ENCODE results near the gene DHH.
A peak's percentile ranks its signal among the peaks of the same experiment; 100 is the strongest.

DHH gene

DNA sequence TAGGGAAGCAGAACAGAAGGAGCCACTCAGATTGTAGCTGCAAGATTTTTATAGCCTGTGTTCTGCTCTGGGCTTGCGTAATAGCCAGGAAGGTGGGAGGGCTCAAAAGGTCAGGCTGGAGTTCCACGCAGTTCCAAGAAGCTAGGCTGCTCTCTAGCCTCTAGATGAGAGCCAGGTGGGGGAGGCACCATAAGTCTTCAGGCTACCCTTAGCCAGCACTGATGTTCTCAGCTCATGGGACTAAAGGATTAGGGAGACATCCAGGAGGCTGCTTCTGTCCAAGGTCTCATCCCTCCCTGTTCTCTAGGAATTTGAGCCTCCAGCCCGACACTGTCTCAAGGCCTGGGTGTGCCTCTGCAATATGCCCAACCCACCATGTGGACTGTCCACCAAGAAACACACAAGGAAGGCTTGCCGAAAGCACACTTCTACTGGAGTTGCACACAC, 14.4 kb upstream of the DHH start:
- DNase-seq: no peak

- no peak for DNase-seq
Observed at GRCh38 chr12:49105504-49106084, 11.0 kb upstream of the DHH start.

GRCh38 chr12:49104822-49105221, 10.2 kb upstream of the DHH start:
- DNase-seq: no peak

- no peak for DNase-seq
Observed at GRCh38 chr12:49100380-49100779, 5.8 kb upstream of the DHH start.

- no peak for DNase-seq
Observed at GRCh38 chr12:49098703-49099102, 4.1 kb upstream of the DHH start.

GRCh38 chr12:49098035-49098451, 3.4 kb upstream of the DHH start:
- DNase-seq: peak; percentile 7

DNA sequence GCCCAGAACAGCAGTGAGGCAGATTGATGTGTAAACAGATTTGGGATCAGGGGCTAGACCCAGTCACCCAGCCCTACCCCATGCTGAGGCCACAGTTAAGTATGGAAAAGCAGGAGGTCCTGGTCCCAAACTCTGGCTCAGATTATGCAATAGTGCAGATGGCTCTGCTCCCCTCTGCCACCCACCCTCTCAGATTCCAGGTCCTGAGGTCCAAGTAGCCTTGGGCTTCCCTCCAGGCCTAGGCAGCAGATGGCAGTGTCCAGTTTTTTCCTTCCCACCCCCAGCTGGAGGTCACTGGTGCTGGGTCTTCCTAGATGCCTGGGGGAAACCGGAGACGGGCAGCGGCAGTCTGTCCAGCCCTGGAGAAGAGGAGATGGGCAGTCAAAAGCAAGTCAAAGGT, 2.8 kb upstream of the DHH start:
- no peak for DNase-seq

DNA sequence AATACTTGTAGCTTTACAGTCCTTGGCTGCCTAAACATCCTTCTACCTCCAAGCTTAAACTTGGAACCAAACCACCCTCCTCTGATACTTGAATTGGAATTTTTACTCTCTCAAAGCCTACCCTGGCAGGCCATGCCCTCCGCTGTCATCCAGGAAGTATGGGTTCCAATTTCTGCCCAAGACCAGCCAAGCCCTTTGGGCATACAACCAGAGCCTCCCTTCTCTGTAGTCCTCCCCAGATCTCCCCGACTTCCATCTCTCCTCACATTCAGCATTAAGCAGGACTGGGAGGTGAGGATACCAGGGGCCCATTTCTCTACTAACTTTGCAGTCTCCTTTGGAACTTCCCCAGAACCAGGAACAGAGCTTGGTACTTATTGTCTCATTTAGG, 369 bp upstream of the DHH start:
- DNase-seq: no peak

DNA sequence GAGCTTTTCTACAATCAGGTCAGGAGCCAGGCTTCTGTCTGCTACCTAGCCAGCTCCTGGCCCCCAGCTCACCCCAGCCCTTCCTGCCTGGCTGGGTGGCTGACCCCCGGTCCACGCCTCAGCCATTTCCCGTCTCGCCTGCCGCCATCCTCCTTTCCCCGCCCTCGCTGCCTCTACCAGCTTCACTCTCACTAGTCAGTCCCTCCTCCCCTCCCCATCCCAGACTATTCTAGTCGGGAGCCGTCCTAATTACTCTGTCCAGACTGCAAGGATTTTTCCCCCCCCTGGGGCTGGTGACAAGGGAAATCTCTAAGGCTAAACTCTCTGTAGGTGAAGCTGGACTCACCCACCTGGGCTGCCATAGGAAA, 825 bp downstream of the DHH start:
- no peak for DNase-seq

DNA sequence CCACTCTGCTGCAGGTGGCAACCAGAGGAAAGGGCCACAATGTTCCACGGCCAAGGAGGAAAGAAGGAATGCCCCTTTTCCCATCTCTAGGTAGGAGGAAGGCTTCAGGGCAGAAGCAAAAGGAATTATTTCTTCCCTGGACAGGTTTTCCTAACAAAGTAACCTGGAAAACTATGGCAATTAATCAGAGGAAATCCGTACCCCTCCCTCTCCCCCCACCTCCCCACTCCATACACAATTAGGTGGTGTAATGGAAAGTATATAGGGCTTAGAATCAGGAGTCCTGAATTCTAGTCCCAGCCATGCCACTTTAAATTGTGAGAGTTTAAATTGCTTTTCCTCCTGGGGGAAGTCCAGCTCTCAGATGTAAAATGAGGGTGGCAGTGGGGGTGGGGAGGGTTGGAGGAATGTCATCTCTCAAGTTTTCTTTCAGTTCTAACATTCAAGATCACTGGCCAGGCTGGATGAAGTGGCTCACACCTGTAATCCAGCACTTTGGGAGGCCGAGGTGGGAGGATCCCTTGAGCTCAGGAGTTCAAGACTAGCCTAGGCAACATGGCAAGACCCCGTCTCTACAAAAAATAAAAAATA, 1.7 kb downstream of the DHH start:
- no peak for DNase-seq

- DNase-seq: no peak
Observed at GRCh38 chr12:49092086-49092815, 2.4 kb downstream of the DHH start.

DNA sequence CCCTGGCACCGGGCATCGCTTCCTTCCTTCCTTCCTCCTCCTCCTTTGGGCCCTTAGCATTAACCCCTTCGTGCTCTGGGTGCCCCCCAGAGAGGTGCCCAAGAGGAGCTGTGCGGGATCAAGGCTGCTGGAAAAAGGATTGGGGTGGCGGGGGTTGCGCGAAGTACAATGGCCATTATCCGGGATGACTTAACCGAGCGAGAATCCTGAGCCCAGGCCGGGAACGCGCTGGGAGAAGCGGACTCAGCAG, 2.8 kb downstream of the DHH start:
- no peak for DNase-seq

GRCh38 chr12:49091056-49091835, 3.4 kb downstream of the DHH start:
- no peak for DNase-seq

DNA sequence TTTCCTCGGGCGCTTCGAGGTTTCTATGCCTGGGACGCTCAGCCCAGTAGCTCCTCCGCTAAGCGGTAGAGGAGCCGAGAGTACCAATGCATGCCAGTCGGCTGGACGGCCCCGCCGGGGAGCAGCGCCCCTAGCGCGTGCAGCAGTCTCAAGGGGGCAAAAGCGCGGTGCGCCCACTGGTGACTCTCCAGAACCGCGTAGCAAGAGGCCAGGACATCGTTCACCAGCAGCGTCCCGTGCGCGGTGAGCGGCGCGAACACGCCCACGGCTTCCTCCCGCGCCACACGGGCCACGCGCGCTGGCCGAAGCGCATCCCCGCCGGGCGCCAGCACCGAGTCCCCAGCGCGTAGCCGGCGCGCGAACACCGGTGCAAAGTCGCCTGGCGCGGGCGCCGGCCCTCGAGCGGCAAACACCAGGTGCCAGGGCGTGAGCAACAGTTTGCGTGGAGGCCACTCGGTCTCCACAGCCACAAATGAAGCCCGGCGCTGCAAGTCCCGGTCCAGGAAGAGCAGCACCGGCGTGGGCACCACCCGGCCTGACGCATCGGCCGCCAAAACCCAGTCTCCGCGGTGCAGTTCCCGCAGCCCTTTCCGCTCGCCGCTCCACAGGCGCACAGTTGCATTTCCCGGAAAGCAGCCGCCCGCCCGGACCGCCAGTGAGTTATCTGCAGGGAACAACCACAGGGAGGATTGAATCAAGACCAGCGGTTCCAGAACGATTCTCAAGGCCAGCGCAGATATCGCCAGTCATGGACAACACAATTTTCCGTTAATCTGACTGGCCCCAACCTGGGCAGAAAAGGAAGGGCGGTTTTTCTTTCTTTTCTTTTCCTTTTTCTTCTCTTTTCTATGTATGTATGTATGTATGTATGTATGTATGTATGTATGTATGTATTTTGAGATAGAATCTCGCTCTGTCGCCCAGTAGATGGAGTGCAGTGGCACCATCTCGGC, 4.5 kb downstream of the DHH start:
- DNase-seq: no peak

GRCh38 chr12:49088932-49089330, 5.7 kb downstream of the DHH start:
- DNase-seq: no peak

- DNase-seq: peak; percentile 76
Observed at GRCh38 chr12:49088150-49088931, 6.3 kb downstream of the DHH start.

DNA sequence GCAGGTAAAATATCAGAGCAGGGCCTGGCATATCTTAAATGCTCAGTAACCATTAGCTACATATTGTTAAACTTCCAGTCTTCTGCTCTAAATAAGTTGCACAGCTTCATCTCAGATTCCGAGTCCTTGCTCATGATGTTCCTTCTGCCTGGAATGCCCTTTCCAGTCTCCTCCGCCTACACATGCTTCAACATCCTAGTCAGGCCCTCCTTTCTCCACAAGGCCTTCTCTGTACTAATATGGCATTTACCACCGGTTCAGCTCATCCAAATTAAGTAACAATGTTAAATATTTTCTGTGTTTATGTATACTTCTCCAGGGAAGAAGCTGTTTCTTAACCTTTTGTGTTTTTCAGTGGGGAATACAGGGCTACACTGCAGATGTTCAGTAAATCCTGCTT, 8.5 kb downstream of the DHH start:
- no peak for DNase-seq

DNA sequence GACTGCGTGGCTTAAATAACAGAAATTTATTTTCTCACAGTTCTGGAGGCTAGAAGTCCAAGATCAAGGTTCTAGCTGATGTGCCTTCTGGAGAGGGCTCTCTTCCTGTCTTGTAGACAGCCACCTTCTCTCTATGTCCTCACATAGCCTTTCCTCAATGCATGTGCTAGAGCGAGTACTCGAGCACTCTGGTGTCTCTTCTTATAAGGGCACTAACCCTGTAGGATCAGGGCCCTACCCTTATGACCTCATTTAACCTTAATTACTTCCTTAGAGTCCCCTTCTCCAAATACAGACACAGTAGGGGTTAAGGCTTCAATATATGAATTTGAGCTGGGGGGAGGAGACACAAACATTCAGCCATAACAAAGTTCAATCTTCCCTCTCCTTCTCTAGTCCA, 10.2 kb downstream of the DHH start:
- no peak for DNase-seq

- DNase-seq: no peak
Observed at GRCh38 chr12:49079793-49080192, 14.8 kb downstream of the DHH start.

DNA sequence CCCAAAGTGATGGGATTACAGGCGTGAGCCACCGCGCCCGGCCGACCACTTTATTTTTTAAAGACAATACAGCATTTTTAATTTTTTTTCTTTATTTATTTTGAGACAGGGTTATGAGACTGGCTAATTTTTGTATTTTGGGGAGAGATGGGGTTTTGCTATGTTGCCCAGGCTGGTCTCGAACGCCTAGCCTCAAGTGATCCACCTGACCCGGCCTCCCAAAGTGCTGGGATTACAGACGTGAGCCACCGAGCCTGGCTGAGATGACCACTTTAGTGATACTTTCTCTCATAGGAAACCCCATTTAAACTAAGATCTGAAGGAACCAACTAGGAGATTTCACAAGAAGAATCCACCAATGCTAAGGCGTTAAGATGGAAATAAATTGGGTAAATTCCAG, 23.6 kb downstream of the DHH start:
- DNase-seq: no peak

DNA sequence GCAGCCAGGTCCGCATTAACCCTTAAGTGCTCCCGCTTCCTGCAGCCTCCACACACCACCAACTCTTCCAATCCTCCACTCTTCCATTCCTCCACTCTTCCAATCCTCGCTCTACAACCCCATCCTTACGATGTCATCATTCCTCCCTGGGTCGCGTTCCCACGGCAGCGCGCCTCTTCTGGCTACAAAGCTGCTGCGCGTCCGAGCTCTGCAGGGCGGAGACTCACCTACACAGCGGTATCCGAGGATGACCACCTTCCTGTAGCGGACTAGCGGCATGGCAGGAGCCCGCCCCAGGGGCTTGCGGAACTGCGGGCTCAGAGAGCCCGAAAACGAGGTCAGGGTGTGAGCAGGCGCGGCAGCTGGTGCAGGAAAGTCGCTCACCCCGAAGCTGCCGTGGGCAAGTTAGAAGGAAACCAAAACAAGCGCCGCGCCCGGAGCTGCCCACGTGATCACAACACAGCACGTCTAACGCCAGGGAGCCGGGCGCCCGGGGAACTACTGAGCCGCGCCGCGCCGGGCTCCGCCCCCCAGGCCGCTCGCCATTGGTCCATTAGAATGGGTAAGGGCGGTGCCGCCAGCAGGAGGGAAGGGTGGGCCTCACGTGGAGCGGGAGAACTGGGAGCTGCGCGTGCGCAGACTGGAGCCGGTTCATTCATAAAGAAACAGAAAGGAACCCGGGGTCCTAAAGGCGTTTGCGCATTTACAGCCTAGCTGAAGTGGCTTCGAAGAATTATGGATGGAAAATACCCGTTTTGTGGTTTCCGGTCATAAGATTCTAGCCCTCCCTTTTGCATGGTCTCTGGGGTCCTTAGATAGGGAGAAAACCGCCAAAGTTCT, 24.9 kb downstream of the DHH start, which contains the start of gene RHEBL1:
Gene RHEBL1 (minus strand): TSS at position 473 of the 840 bp plus-strand sequence. CDS start 194 bp downstream, at position 279.
- DNase-seq: peak; percentile 94
